Astrocyte (in vitro differentiated cells and primary cell): Measurements from ENCODE around the gene SUSD2. TPM values are rescaled to one million over a fixed set of nuclear protein-coding genes. Genes with fewer than 3 reads are reported as not detected.

Experiments
- DNase-seq: peaks from one replicate; pipeline ENCODE4 v3.0.0-alpha.2; 2010; ENCODE audit warnings: low read depth
- FAIRE-seq: peaks from 2 replicates; lab custom pipeline; 2011; peaks lifted over from hg19 to GRCh38; lab: Jason Lieb, UNC
- H2AFZ ChIP-seq: 2 replicates; pipeline ENCODE4 v1.6.0; 2012; ENCODE audit warnings: low read depth, low read length, inconsistent platforms
- H3K27ac ChIP-seq: 2 replicates; pipeline ENCODE4 v1.5.1; 2011; ENCODE audit warnings: low read depth, low read length, inconsistent platforms
- H3K27me3 ChIP-seq: 2 replicates; pipeline ENCODE4 v1.6.0; 2011; ENCODE audit warnings: low read length, inconsistent platforms; ENCODE audit not compliant: insufficient read depth
- H3K36me3 ChIP-seq: 2 replicates; pipeline ENCODE4 v1.5.1; 2011; ENCODE audit warnings: low read length, inconsistent platforms; ENCODE audit not compliant: insufficient read depth
- H3K4me1 ChIP-seq: 2 replicates; pipeline ENCODE4 v1.5.1; 2011; ENCODE audit warnings: low read length, inconsistent platforms; ENCODE audit not compliant: insufficient read depth
- H3K4me2 ChIP-seq: 2 replicates; pipeline ENCODE4 v1.6.0; 2012; ENCODE audit warnings: low read length, inconsistent platforms
- H3K4me3 ChIP-seq: 2 replicates; pipeline ENCODE4 v1.5.1; 2011; ENCODE audit warnings: low read depth, mild to moderate bottlenecking, low read length, inconsistent platforms; ENCODE audit not compliant: insufficient read depth
- H3K79me2 ChIP-seq: 2 replicates; pipeline ENCODE4 v1.6.0; 2012; ENCODE audit warnings: mild to moderate bottlenecking, low read length, inconsistent platforms; ENCODE audit not compliant: insufficient read depth
- H3K9ac ChIP-seq: 2 replicates; pipeline ENCODE4 v1.6.0; 2012; ENCODE audit warnings: mild to moderate bottlenecking, low read length, inconsistent platforms
- H3K9me3 ChIP-seq: 2 replicates; pipeline ENCODE4 v1.5.1; 2012; ENCODE audit warnings: low read depth, mild to moderate bottlenecking, low read length, inconsistent platforms; ENCODE audit not compliant: insufficient read depth
- H4K20me1 ChIP-seq: 2 replicates; pipeline ENCODE4 v1.6.0; 2012; ENCODE audit warnings: low read length, inconsistent platforms; ENCODE audit not compliant: insufficient read depth
- H3K27ac Mint-ChIP-seq: one replicate; pipeline ENCODE4 v1.8.0; 2021; ENCODE audit warnings: mild to moderate bottlenecking, mixed read lengths; ENCODE audit not compliant: unreplicated experiment
- H3K27me3 Mint-ChIP-seq: one replicate; pipeline ENCODE4 v1.8.0; 2021; ENCODE audit warnings: low read depth, mixed read lengths; ENCODE audit not compliant: unreplicated experiment
- H3K36me3 Mint-ChIP-seq: one replicate; pipeline ENCODE4 v1.8.0; 2021; ENCODE audit warnings: low read depth, mixed read lengths; ENCODE audit not compliant: unreplicated experiment
- H3K4me1 Mint-ChIP-seq: one replicate; pipeline ENCODE4 v1.8.0; 2021; ENCODE audit warnings: low read depth, mixed read lengths; ENCODE audit not compliant: unreplicated experiment
- H3K4me3 Mint-ChIP-seq: one replicate; pipeline ENCODE4 v1.8.0; 2021; ENCODE audit warnings: mild to moderate bottlenecking, moderate library complexity, mixed read lengths; ENCODE audit not compliant: unreplicated experiment
- H3K9me3 Mint-ChIP-seq: one replicate; pipeline ENCODE4 v1.8.0; 2021; ENCODE audit warnings: mild to moderate bottlenecking, mixed read lengths; ENCODE audit not compliant: unreplicated experiment
- CTCF ChIP-seq: IDR thresholded peaks from 2 replicates; pipeline ENCODE4 v1.5.1; 2011; ENCODE audit warnings: low read depth, mild to moderate bottlenecking, inconsistent platforms, low read length, moderate library complexity; ENCODE audit not compliant: insufficient read depth
- EZH2 ChIP-seq: IDR thresholded peaks from 2 replicates; pipeline ENCODE4 v1.6.1; 2012; ENCODE audit warnings: mild to moderate bottlenecking, low read length, inconsistent platforms; ENCODE audit not compliant: insufficient read depth
- total RNA-seq: library from RNA; stranded (reverse); gene quantifications from 2 replicates; pipeline ENCODE4 v1.2.1, GENCODE V29; 2021

The SUSD2 gene
- total RNA-seq, 1 donor from 2014 or later, result 0.77 TPM

DNA sequence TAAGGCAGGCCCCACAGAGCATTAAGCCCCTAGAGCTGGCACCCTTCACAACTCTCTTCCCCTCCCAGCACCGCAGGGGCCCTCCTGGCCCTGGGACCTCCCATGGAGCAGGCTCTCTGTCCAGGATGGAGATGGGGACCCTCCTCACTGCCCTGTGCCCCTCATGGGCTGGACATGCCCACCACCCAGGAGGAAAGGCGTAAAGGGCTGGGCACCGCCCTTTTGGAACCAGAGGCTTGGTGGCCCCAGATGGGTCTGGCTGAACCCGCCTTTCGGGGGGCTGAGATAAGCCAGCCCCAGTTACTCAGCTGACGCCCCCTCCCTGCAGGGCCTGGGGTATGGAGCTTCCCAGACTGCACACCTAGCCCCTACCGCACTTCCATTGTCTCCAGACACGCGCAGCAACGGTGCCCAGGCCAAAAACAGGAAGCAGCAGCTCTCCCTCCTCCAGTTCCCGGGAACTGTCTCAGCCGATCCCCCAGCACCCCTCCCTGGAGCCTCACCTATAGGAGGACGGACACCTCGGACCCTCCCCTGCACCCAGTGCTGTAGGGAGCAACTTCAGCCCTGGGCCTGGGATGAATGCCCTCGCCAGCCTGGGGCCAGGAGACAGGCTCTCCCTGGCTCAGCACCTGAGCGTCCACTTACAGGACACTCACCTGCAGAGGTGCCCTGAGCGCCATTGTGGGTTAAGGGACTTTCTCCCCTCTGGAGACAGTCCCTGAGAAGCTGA lies 1.6 kb upstream of the SUSD2 start:
- no peak overlapping the region for H3K27ac Mint-ChIP-seq
- no peaks in the 10 kb centered on the region for H3K4me1 Mint-ChIP-seq
- FAIRE-seq, result no peak

DNA sequence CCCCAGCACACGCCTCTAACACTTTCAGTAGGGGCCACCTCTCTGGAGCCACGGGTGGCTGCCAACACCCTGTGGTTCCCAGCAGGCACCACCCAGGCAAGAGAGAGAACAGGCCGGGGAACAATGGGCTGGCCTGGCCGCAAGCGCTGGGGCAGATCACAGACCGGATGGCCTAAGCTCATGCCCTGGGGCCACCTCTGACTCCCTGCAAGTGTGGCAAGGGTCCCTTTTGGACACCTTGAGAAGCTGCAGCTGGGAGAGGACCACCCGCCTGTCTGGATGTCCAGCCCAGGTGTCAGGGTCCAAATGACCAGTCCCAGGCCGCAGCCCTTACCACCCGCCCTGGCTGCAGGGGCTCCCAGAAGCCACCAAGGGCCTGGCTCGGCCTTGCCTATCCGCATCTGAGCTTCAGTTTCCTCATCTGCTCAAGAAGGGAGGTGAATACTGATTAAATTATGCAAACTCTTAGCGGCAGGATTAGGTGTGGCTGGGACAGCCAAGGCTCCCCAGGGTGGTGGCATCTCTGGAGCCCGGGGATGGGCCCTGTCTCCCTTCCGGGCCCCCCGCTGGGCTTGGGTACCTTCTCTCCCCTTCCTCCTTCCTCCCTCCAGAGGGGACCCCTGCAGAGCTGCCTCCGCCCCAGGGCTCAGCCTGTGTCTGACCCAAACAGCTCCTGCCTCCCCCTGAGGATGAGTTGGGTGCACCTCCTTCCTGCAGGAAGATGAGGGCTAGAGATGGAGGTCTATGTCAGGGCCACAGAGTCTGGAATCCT lies 785 bp upstream of the SUSD2 start:
- H3K36me3 ChIP-seq, result no peaks in the 10 kb centered on the region
- no peak overlapping the region for H3K4me2 ChIP-seq
- FAIRE-seq, result no peak
- H3K27me3 ChIP-seq, result no peaks in the 10 kb centered on the region
- H3K9ac ChIP-seq, result no peak overlapping the region
- H3K9me3 ChIP-seq, result no peaks in the 10 kb centered on the region
- no peak overlapping the region for H3K4me3 Mint-ChIP-seq
- H3K36me3 Mint-ChIP-seq, result no peaks in the 10 kb centered on the region
- TF ChIP-seq EZH2 (no peak), CTCF (no peak)
- no peaks in the 10 kb centered on the region for H3K9me3 Mint-ChIP-seq
- H3K27me3 Mint-ChIP-seq, result peaks cover under 1% of the 10 kb centered on the region
- no peaks in the 10 kb centered on the region for H3K4me1 ChIP-seq
- no peaks in the 10 kb centered on the region for H3K4me1 Mint-ChIP-seq
- no peak for DNase-seq
- no peak overlapping the region for H2AFZ ChIP-seq
- H4K20me1 ChIP-seq, result peaks cover under 1% of the 10 kb centered on the region
- H3K27ac ChIP-seq, result no peak overlapping the region
- H3K4me3 ChIP-seq, result no peak overlapping the region
- no peak overlapping the region for H3K27ac Mint-ChIP-seq
- no peaks in the 10 kb centered on the region for H3K79me2 ChIP-seq

More for the DNA sequence above, 1.6 kb upstream of the SUSD2 start:
- Histone ChIP-seq H3K4me2 (no peak overlapping the region), H3K27me3 (no peaks in the 10 kb centered on the region), H3K27ac (no peak overlapping the region), H3K4me3 (no peak overlapping the region), H4K20me1 (peaks cover 7% of the 10 kb centered on the region), H3K4me1 (no peaks in the 10 kb centered on the region), H2AFZ (no peak overlapping the region), H3K9me3 (no peaks in the 10 kb centered on the region), H3K36me3 (no peaks in the 10 kb centered on the region), H3K79me2 (no peaks in the 10 kb centered on the region), H3K9ac (no peak overlapping the region)
- no peak overlapping the region for H3K4me3 Mint-ChIP-seq
- H3K9me3 Mint-ChIP-seq, result no peaks in the 10 kb centered on the region
- no peak for DNase-seq
- no peaks in the 10 kb centered on the region for H3K36me3 Mint-ChIP-seq
- no peak for TF ChIP-seq CTCF
- TF ChIP-seq EZH2, result no peak
- H3K27me3 Mint-ChIP-seq, result no peaks in the 10 kb centered on the region
